ENCODE measurements around the gene CASS4. TPM values are rescaled to one million over a fixed set of nuclear protein-coding genes. Genes with fewer than 3 reads are reported as not detected.

Gene CASS4
- total RNA-seq, 1 experiment from 2014 or later: 0.17 TPM

DNA sequence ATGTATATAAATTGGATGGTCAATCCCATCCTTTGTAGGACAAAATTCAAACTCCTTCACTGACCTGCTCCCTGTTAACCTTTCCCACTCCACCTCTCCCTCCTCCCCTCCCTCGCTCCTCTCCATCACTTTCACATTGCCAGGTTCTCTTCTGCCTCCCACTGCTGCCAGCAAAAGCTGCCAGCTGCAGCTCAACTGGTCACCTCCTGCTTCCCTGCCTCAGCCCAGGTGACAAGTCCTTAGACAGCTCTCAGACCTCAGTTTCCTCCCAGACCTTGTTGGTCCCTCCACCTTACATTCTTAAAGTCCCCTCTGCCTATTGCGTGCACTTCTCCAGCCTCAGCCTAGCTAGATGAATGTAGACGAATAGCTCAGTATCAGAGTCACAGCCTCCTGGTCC, 33.1 kb downstream of the CASS4 start:
- Histone ChIP-seq H3K9me3 (ENCODE audit: control insufficient read depth in 1 of 2, insufficient read depth in 1 of 2, low read depth in 1 of 2, low read length in 2 of 2) (no peaks in the 10 kb centered on the region), H3K4me3 (replicated peaks in 1 of 2; ENCODE audit: low read depth in 1 of 2, low read length in 2 of 2) (no peak overlapping the region), H4K20me1 (ENCODE audit: insufficient read depth) (no peaks in the 10 kb centered on the region), H3K27ac (ENCODE audit: low read depth, low read length) (no peak overlapping the region), H3K79me2 (ENCODE audit: insufficient read depth, low read length) (no peaks in the 10 kb centered on the region), H3K36me3 (ENCODE audit: control insufficient read depth in 1 of 2, insufficient read depth in 2 of 2, low read length in 2 of 2) (no peaks in the 10 kb centered on the region), H3K4me2 (ENCODE audit: low read length) (no peak overlapping the region), H3K27me3 (ENCODE audit: insufficient read depth, low read length) (no peaks in the 10 kb centered on the region), H2AFZ (ENCODE audit: low read depth, low read length, poor library complexity, severe bottlenecking) (no peak overlapping the region), H3K9ac (ENCODE audit: low read length) (no peak overlapping the region), H3K4me1 (ENCODE audit: control insufficient read depth in 1 of 2, insufficient read depth in 2 of 2, low read length in 2 of 2) (no peaks in the 10 kb centered on the region), H3K9me2 (ENCODE audit: insufficient read depth) (no peaks in the 10 kb centered on the region)
- intact Hi-C loops (cut with micrococcal nuclease): no loop called here
- CTCF ChIA-PET: no interaction called here
- TF ChIP-seq CEBPB (IDR thresholded peaks at IDR 0.05; ENCODE audit: low read depth): no peak
- no peak for TF ChIP-seq JUND (IDR thresholded peaks at IDR 0.05)
- no peak for TF ChIP-seq YY1 (IDR thresholded peaks at IDR 0.05; ENCODE audit: extremely low read depth, insufficient replicate concordance, low read depth, low read length)
- no peak for TF ChIP-seq ZFX (IDR thresholded peaks at IDR 0.05)
- no peak for TF ChIP-seq SRF (IDR thresholded peaks at IDR 0.05; ENCODE audit: low read depth)
- no peak for TF ChIP-seq SP1 (IDR thresholded peaks at IDR 0.05; ENCODE audit: low read depth)
- POLR2A ChIA-PET: no interaction called here
- RAD21 ChIA-PET (ENCODE audit: low non-redundant PET in 1 of 2, low total read pairs in 2 of 2, uncharacterized antibody in 2 of 2, unreplicated experiment in 2 of 2): no interaction called here
- DNase-seq (ENCODE audit: low read depth, low spot score): no peak
- BruUV-seq (replicated peaks): no TSS peak
- ATAC-seq: no peak

DNA sequence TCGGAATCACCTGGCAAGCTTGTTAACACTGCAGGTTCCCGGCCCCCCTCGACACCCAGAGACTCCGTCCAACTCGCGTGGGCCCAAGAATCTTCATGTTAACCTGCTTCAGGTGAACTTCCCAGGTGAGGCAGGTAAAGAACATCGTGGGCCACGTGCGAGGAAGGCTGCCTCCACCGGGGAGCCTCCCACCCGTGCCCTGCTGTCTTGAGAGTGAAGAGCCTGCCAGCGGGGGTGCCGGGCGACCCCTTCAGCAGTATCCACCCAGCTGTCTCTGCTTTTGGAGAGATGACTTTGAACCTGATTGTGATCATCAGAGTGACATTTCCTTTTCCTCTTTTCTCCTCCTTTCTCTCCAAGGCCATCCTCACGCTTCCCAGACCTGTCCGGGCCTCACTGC, 33.5 kb downstream of the CASS4 start:
- Histone ChIP-seq H3K9me3 (ENCODE audit: control insufficient read depth in 1 of 2, insufficient read depth in 1 of 2, low read depth in 1 of 2, low read length in 2 of 2) (no peaks in the 10 kb centered on the region), H3K79me2 (ENCODE audit: insufficient read depth, low read length) (no peaks in the 10 kb centered on the region), H3K27me3 (ENCODE audit: insufficient read depth, low read length) (no peaks in the 10 kb centered on the region), H3K27ac (ENCODE audit: low read depth, low read length) (no peak overlapping the region), H2AFZ (ENCODE audit: low read depth, low read length, poor library complexity, severe bottlenecking) (no peak overlapping the region), H3K4me2 (ENCODE audit: low read length) (no peak overlapping the region), H3K9ac (ENCODE audit: low read length) (no peak overlapping the region), H3K4me3 (replicated peaks in 1 of 2; ENCODE audit: low read depth in 1 of 2, low read length in 2 of 2) (no peak overlapping the region), H3K9me2 (ENCODE audit: insufficient read depth) (no peaks in the 10 kb centered on the region), H3K36me3 (ENCODE audit: control insufficient read depth in 1 of 2, insufficient read depth in 2 of 2, low read length in 2 of 2) (no peaks in the 10 kb centered on the region), H3K4me1 (ENCODE audit: control insufficient read depth in 1 of 2, insufficient read depth in 2 of 2, low read length in 2 of 2) (no peaks in the 10 kb centered on the region), H4K20me1 (ENCODE audit: insufficient read depth) (no peaks in the 10 kb centered on the region)
- ChIA-PET CTCF (no interaction called here), POLR2A (no interaction called here), RAD21 (ENCODE audit: low non-redundant PET in 1 of 2, low total read pairs in 2 of 2, uncharacterized antibody in 2 of 2, unreplicated experiment in 2 of 2) (no interaction called here)
- intact Hi-C loops (cut with micrococcal nuclease): no loop called here
- TF ChIP-seq YY1 (IDR thresholded peaks at IDR 0.05; ENCODE audit: extremely low read depth, insufficient replicate concordance, low read depth, low read length) (no peak), FOSL1 (IDR thresholded peaks at IDR 0.05; ENCODE audit: low read depth) (no peak), TCF7L2 (IDR thresholded peaks at IDR 0.05; ENCODE audit: borderline replicate concordance, extremely low read depth, insufficient read depth, insufficient read length) (no peak), ZNF274 (IDR thresholded peaks at IDR 0.05; ENCODE audit: low read depth, low read length) (no peak), JUND (IDR thresholded peaks at IDR 0.05) (no peak)
- ATAC-seq (no peak), DNase-seq (ENCODE audit: low read depth, low spot score) (no peak)
- BruUV-seq (replicated peaks): no TSS peak

Measured in HCT116 (cell line).